Daoy (cell line): ENCODE measurements around the gene SUFU. TPM values are rescaled to one million over a fixed set of nuclear protein-coding genes. Genes with fewer than 3 reads are reported as not detected.

Experiments used
- DNase-seq: peaks from one replicate; pipeline ENCODE4 v3.0.0-alpha.2; 2015; ENCODE audit warnings: low read depth
- total RNA-seq: library from RNA; depleted of rRNA; stranded (reverse); fragments of >200 nt; shearing (Covaris generic); gene quantifications from 2 replicates; pipeline ENCODE4 v1.2.3, GENCODE V29; 2014; rRNA removed

Gene SUFU
- total RNA-seq, 1 experiment from 2014 or later = 0.40 TPM

GRCh38 chr10:102670871-102671434, 167.2 kb downstream of the SUFU start:
- no peak for DNase-seq

GRCh38 chr10:102673236-102673818, 169.6 kb downstream of the SUFU start:
- DNase-seq = no peak

GRCh38 chr10:102673819-102674511, 170.2 kb downstream of the SUFU start:
- peak; percentile 24 for DNase-seq

GRCh38 chr10:102674566-102674965, 170.8 kb downstream of the SUFU start:
- no peak for DNase-seq

GRCh38 chr10:102675011-102675665, 171.4 kb downstream of the SUFU start:
- DNase-seq = no peak

- DNase-seq = peak; percentile 63
Observed at GRCh38 chr10:102675666-102676533, 172.1 kb downstream of the SUFU start.

GRCh38 chr10:102676534-102677315, 173.0 kb downstream of the SUFU start:
- DNase-seq = no peak

- no peak for DNase-seq
Observed at GRCh38 chr10:102677331-102678067, 173.7 kb downstream of the SUFU start.

- DNase-seq = no peak
Observed at GRCh38 chr10:102678068-102678400, 174.3 kb downstream of the SUFU start.

GRCh38 chr10:102678842-102679289, 175.1 kb downstream of the SUFU start:
- DNase-seq = peak; percentile 58

GRCh38 chr10:102679596-102679995, 175.8 kb downstream of the SUFU start:
- DNase-seq = no peak

GRCh38 chr10:102681696-102682095, 177.9 kb downstream of the SUFU start:
- no peak for DNase-seq

GRCh38 chr10:102682416-102682815, 178.6 kb downstream of the SUFU start:
- no peak for DNase-seq

GRCh38 chr10:102682981-102683380, 179.2 kb downstream of the SUFU start:
- no peak for DNase-seq

Other genes starting within 250 kb of the SUFU start
- gene NFKB2, start 108.3 kb upstream of the SUFU start, total RNA-seq = 44.0 and 47.3 TPM in 2 replicates
- 0.29 TPM in 1 of 2 replicates, not detected in the other for gene PSD, start 85.2 kb upstream of the SUFU start, total RNA-seq
- 4.9 and 8.1 TPM in 2 replicates for gene FBXL15, start 83.1 kb upstream of the SUFU start, total RNA-seq
- 19.5 and 30.1 TPM in 2 replicates for gene CUEDC2, start 71.4 kb upstream of the SUFU start, total RNA-seq
- not detected in 2 replicates for gene C10orf95, start 52.4 kb upstream of the SUFU start, total RNA-seq
- gene ACTR1A, start 1.3 kb upstream of the SUFU start, total RNA-seq = 77.7 and 79.4 TPM in 2 replicates
- 39.8 and 54.1 TPM in 2 replicates for gene TRIM8, start 140.5 kb downstream of the SUFU start, total RNA-seq
- gene ARL3, start 210.4 kb downstream of the SUFU start, total RNA-seq = 5.9 and 9.0 TPM in 2 replicates
- gene SFXN2, start 210.7 kb downstream of the SUFU start, total RNA-seq = 0.89 and 5.5 TPM in 2 replicates
- 6.8 and 10.9 TPM in 2 replicates for gene WBP1L, start 240.0 kb downstream of the SUFU start, total RNA-seq